ENCODE data around the gene NAT8. TPM values are rescaled to one million over a fixed set of nuclear protein-coding genes. Genes with fewer than 3 reads are reported as not detected.

Gene NAT8, protein sequence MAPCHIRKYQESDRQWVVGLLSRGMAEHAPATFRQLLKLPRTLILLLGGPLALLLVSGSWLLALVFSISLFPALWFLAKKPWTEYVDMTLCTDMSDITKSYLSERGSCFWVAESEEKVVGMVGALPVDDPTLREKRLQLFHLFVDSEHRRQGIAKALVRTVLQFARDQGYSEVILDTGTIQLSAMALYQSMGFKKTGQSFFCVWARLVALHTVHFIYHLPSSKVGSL
- not detected in 2 replicates for total RNA-seq

DNA sequence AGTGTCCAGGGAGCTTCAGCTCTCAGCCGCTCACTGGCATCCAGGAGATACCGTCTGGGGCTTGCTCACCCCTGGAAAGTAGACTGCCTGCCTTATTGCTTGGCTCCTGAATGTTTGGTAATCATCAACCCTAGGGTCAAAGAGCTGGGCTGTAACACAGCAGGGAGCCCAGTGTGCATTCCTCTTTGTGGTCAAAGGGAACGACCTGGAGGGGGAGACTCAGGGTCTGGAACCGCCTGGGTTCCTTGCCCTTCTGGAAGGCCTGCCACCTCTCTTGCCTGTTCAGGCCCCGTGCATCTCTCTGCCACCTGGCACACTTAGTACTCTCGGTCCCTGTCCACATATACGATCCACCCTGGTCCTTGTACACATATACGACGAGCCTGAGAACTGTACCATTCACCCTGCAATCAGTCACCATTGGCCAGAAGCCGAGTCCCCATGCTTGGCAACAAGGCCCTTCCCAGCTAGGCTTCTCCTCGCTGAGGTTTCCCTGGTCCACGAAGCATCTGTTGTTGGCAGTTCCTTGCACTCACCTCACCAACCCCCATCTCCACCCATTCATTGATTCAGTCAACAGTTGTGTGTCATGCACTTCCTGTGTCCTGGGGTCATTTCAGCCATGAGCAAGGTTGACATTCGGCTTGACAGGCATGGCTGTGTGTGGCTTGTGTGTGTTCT, at the start of gene NAT8:
TSS of gene NAT8 (minus strand) at position 85 of the 681 bp plus-strand sequence. CDS start 794 bp downstream, outside the sequence.

Other genes with a start within 250 kb of the NAT8 start
- gene TPRKB, start 94.9 kb upstream of the NAT8 start, total RNA-seq: 19.1 and 19.5 TPM in 2 replicates
- gene DUSP11, start 137.7 kb upstream of the NAT8 start, total RNA-seq: 17.0 and 23.8 TPM in 2 replicates
- not detected in 2 replicates for gene C2orf78, start 141.8 kb upstream of the NAT8 start, total RNA-seq
- gene STAMBP, start 186.5 kb upstream of the NAT8 start, total RNA-seq: 17.0 and 18.7 TPM in 2 replicates

Measured in bronchial smooth muscle cell (primary cell).